GM19238 (cell line): ENCODE measurements around the gene ADCY2.

Experiments used
- DNase-seq: peaks from one replicate; pipeline ENCODE4 v3.0.0; 2011; ENCODE audit warnings: low spot score; ENCODE audit not compliant: insufficient read length

ADCY2 gene

DNA sequence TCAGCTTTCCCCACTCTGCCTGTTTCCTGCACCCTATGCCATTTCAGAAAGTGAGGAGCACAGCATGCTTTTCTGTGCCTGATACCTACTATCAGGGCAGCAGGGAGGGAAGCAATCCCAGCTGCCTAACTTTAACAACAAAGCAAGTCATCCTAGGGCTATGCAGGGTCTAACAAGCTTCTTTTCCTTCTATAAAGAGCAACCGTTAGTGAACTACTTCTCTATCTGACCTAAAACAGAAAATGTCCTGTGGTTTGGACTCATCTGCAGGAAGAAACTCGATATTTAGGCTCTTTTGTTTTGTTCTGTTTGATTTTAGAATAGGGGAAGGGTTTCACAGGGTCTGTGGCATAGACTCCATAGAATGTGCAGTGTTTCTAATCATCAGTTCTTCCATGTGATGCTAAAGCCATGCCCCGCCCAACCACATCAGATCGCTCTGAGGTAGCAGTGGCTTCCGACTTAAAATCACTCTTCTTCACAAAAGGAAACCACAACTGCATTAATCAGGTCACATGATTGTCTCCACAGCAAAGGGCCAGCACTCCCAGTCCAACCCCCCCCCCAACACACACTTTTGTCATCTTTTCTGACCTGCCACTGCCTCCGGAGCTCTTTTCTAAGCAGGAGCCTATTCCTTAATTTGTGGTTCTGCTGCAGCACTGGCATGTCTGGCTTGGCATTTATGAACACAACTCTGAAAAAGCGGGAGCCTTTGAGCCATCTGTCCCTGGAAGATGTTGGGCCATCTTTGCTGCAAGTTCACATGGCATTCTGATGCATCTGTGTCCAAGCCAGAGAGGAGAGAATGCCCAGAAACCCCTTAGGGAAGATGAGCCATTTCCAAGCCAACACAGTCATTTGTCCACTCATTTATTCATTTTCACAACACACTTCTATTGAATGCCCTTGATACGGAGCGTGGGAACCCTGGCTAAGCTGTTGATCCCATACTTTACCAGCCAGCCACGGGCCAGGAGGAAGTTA is 383.4 kb downstream of the ADCY2 start:
- no peak for DNase-seq

DNA sequence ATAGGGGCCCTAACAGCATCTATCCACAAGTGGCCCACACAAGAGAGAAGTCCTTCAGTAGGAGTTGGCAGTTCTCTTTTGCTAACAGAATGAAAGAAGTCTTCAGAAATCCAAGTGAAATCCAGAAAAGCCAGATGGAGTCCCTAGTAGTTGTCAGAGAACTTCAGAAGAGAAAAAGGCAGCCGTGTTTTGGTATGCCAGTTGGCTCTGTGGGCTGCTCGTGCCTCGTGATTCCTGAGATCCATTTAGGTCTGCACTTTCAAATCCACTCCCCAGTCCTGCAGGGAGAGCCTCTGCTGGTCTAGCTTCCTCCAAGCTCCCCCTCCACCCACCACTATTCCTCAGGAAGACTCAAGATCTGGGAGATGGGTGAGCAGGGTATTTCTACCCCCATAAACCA is 386.0 kb downstream of the ADCY2 start:
- no peak for DNase-seq

- DNase-seq: no peak
These were observed 388.9 kb downstream of the ADCY2 start for GRCh38 chr5:7784683-7785380.

GRCh38 chr5:7787770-7788169 is 391.8 kb downstream of the ADCY2 start:
- no peak for DNase-seq

DNA sequence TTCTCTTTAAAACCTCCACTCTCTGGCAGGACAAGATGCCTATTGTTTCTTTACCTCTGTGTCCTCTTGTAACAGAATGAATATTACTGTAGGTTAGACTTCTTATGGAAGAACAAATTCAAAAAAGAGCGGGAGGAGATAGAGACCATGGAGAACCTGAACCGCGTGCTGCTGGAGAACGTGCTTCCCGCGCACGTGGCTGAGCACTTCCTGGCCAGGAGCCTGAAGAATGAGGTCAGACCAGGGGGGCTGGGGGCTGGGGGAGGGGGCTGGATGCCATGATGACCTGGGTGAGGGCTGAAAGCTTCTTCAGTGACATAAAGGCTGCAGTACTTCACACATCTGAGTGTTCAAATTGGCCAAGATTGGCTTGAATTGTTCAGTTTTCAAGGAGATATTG is 393.6 kb downstream of the ADCY2 start:
- DNase-seq: no peak

- no peak for DNase-seq
These were observed 398.0 kb downstream of the ADCY2 start for GRCh38 chr5:7793895-7794294.

DNA sequence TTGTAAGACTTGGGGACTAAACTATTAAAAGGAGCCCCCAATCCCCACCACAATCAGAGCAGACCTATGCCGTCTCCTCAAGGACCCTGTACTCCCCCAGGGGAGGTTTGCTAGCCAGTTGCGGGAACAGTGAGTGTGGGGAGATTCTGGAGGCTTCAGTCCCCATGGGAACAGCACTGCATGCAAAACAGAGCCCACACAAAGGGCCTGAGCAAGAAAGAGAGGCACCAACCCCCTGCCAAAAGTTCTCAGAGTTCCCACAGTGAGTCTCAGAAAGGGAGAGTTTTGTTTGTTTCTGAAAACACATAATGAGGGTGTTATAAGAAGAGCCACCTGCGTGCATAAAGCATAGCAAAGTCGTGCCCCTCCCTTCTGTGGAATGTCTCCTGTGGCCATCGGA is 398.4 kb downstream of the ADCY2 start:
- peak; percentile 16 for DNase-seq

GRCh38 chr5:7794823-7795222 is 398.9 kb downstream of the ADCY2 start:
- DNase-seq: no peak

GRCh38 chr5:7795306-7795705 is 399.4 kb downstream of the ADCY2 start:
- no peak for DNase-seq

DNA sequence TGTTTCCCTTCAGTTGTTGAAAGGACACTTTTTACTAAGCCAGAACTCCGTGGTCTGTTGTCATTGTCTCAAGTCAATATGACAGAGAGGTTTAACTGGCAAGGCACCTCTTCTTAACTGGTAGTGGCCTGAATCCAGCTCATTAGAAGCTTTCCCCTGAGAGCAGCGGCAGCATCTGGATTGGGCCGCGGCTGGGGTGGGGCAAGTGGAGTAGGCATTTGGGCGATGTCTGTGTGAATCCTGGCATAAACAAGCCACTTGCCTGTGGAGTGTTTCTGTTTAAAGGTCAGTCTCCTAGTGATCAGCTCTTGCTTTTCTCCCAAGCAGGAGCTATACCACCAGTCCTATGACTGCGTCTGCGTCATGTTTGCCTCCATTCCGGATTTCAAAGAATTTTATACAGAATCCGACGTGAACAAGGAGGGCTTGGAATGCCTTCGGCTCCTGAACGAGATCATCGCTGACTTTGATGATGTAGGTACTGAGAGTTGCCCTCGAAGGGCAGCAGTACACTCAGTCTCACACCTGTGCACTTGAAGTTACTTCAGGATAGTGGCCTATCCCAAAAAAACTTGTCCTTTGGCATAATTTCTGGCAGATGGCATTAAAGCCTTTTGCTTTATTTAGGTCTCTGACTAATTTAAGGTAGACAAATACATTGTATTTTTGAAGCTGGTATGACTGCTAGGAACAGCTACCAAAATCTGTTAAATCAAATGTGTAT is 406.1 kb downstream of the ADCY2 start:
- no peak for DNase-seq

- no peak for DNase-seq
These were observed 406.9 kb downstream of the ADCY2 start for GRCh38 chr5:7802855-7803254.

GRCh38 chr5:7803937-7804336 is 408.0 kb downstream of the ADCY2 start:
- no peak for DNase-seq

- DNase-seq: no peak
These were observed 409.4 kb downstream of the ADCY2 start for GRCh38 chr5:7805379-7805778.

DNA sequence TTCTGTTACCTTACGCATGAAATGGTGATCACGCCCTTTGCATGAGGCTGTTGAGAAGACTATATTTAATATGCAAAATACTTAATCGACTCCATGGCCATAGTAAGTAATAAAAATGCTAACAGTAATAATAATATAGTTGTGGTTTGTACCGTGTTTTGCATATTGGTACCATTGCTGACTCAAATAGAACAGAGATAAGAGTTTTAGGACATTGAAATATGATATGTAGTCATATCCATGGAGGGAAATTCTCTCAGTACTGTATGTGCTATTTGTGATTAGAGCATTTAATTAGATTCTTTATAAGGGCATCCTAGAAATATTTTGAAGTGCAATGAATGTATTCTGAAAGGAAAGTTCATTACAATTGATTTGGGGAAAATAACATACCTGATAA is 413.1 kb downstream of the ADCY2 start:
- no peak for DNase-seq

GRCh38 chr5:7811715-7812114 is 415.8 kb downstream of the ADCY2 start:
- DNase-seq: no peak

- DNase-seq: no peak
These were observed 417.1 kb downstream of the ADCY2 start for GRCh38 chr5:7813007-7813406.

- no peak for DNase-seq
These were observed 417.6 kb downstream of the ADCY2 start for GRCh38 chr5:7813576-7813975.

- no peak for DNase-seq
These were observed 418.9 kb downstream of the ADCY2 start for GRCh38 chr5:7814816-7815215.

DNA sequence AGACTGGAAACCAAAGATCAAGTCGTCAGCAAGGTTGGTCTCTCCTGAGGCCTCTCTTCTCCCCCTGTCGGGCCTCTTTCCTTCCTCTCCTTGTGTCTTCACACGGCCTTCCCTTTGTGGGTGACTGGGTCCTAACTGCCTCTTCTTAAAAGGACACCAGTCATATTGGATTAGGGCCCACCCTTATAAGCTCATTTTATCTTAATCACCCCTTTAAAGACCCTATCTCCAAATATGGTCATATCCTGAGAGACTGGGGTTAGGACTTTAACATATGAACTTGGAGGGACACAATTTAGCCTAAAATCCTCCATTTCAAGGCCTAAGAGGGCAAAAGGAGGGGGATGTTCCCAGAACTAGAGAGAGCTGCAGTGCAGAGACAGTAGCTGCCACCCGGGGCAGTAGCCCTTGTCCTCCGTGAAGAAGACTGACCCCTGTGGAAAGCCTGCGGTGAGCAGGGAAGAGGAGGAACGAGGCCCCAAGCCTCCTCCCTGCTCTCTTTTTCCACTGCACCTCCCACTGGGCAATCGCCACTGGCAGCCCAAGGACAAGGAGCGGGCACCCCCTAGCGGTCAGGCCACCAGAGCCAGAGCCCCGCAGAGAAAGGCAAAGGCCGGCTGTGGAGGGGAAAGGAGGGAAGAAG is 420.1 kb downstream of the ADCY2 start:
- DNase-seq: peak; percentile 67

DNA sequence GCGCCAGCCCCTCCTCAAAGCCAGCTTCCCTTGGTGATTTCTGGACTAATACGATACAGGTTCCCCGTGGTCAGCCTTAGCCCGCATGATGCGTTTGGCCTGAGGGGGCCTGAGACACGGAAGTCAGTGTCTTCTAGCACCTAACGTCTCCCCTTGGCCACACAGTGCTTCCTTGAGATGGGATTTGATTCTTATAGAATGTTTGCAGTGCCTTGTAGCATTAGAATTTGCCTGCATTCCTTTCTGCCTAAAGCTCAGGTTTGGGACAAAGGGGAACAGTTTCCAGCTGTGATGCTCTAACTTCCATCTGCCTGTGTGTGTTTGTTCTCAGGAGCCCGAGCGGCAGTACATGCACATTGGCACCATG is 420.6 kb downstream of the ADCY2 start:
- DNase-seq: no peak

- no peak for DNase-seq
These were observed 426.5 kb downstream of the ADCY2 start for GRCh38 chr5:7822449-7822848.

GRCh38 chr5:7823594-7823993 is 427.7 kb downstream of the ADCY2 start:
- no peak for DNase-seq
